Endothelial cell of umbilical vein (primary cell): Measurements from ENCODE around the gene MED27. TPM values are rescaled to one million over a fixed set of nuclear protein-coding genes. Genes with fewer than 3 reads are reported as not detected.

Experiments
- Bru-seq: library from RNA; stranded (reverse); fragments of 400-500 nt; gene quantifications from one replicate; lab custom pipeline; 2021; lab: Mats Ljungman, UMichigan
- BruChase-seq, 2 experiments: library from RNA; stranded (reverse); fragments of 400-500 nt; gene quantifications; one replicate each; lab custom pipeline; 2021; lab: Mats Ljungman, UMichigan
- BruUV-seq: library from RNA; stranded (reverse); fragments of 400-500 nt; replicated peaks from 2 replicates; lab custom pipeline; 2021; lab: Mats Ljungman, UMichigan
- CTCF ChIA-PET: fragments of 300-600, 350-600 bp; sonication (Branson Sonifier 250); formaldehyde crosslinking; loops from one replicate; lab custom pipeline; 2021; ENCODE audit warnings: antibody characterized with exemption, inconsistent platforms; lab: Charles Lee
- POLR2A ChIA-PET: fragments of 300-600, 350-600 bp; sonication (Branson Sonifier 250); formaldehyde crosslinking; loops from one replicate; lab custom pipeline; 2021; ENCODE audit warnings: antibody characterized with exemption, inconsistent platforms; lab: Charles Lee
- DNase-seq: peaks from one replicate; pipeline ENCODE4 v3.0.0-alpha.2; 2011; ENCODE audit warnings: low read depth, low spot score
- FAIRE-seq: peaks from 2 replicates; lab custom pipeline; 2011; peaks lifted over from hg19 to GRCh38; lab: Jason Lieb, UNC
- H2AFZ ChIP-seq: 2 replicates; pipeline ENCODE4 v1.6.0; 2012; ENCODE audit warnings: low read depth, low read length, control low read depth, inconsistent platforms
- H3K27ac ChIP-seq: 2 replicates; pipeline ENCODE4 v1.5.1; 2011; ENCODE audit warnings: low read depth, mild to moderate bottlenecking, control low read depth, low read length, moderate library complexity; ENCODE audit not compliant: insufficient read depth
- H3K27me3 ChIP-seq, 2 experiments: 2 replicates each; pipeline versions ENCODE4 v1.6.0 to v1.6.1; 2011; ENCODE audit warnings: low read length in 2 of 2, mixed read lengths in 1 of 2; ENCODE audit not compliant: control insufficient read depth in 2 of 2, insufficient read depth in 2 of 2
- H3K36me3 ChIP-seq, 2 experiments: 2 replicates in 1 of 2; 3 replicates in 1 of 2; pipeline ENCODE4 v1.5.1; 2011; ENCODE audit warnings: low read length in 2 of 2, mild to moderate bottlenecking in 1 of 2, moderate library complexity in 1 of 2; ENCODE audit not compliant: control insufficient read depth in 2 of 2, insufficient read depth in 2 of 2; ENCODE audit errors: extremely low read depth in 1 of 2
- H3K4me1 ChIP-seq: 3 replicates; pipeline ENCODE4 v1.5.1; 2011; ENCODE audit warnings: mild to moderate bottlenecking, low read length; ENCODE audit not compliant: control insufficient read depth, insufficient read depth; ENCODE audit errors: extremely low read depth
- H3K4me2 ChIP-seq: 2 replicates; pipeline ENCODE4 v1.6.1; 2011; ENCODE audit warnings: low read length, control low read depth, mixed read lengths; ENCODE audit not compliant: insufficient read depth
- H3K4me3 ChIP-seq, 3 experiments: fragments of 200-600 bp in 1 of 3; sonication (generic), shearing (Covaris generic) in 1 of 3; replicated peaks in 1 of 3; 2 replicates each; pipeline ENCODE4 v1.5.1; 2011 to 2016; ENCODE audit warnings: control low read depth in 3 of 3, low read length in 3 of 3, mild to moderate bottlenecking in 2 of 3, inconsistent platforms in 1 of 3, low read depth in 1 of 3, moderate library complexity in 1 of 3; ENCODE audit not compliant: insufficient read depth in 1 of 3
- H3K79me2 ChIP-seq: 2 replicates; pipeline ENCODE4 v1.6.0; 2012; ENCODE audit warnings: low read length, inconsistent platforms; ENCODE audit not compliant: control insufficient read depth, insufficient read depth
- H3K9ac ChIP-seq: replicated peaks from 2 replicates; pipeline ENCODE3; 2011; ENCODE audit warnings: low read length, control low read depth; ENCODE audit not compliant: insufficient read depth; ENCODE audit errors: extremely low read depth
- H3K9me1 ChIP-seq: replicated peaks from 3 replicates; pipeline ENCODE4 v1.6.0; 2011; ENCODE audit warnings: mild to moderate bottlenecking, low read length; ENCODE audit not compliant: control insufficient read depth, insufficient read depth; ENCODE audit errors: extremely low read depth
- H3K9me3 ChIP-seq: replicated peaks from 2 replicates; pipeline ENCODE4 v1.5.1; 2012; ENCODE audit warnings: low read length, inconsistent platforms; ENCODE audit not compliant: control insufficient read depth, insufficient read depth
- H4K20me1 ChIP-seq: replicated peaks from 2 replicates; pipeline ENCODE3; 2011; ENCODE audit warnings: mild to moderate bottlenecking, low read length; ENCODE audit not compliant: control insufficient read depth, insufficient read depth; ENCODE audit errors: extremely low read depth
- EZH2 ChIP-seq: IDR thresholded peaks from 2 replicates; pipeline ENCODE4 v1.6.1; 2012; ENCODE audit warnings: borderline replicate concordance, low read depth, mild to moderate bottlenecking, moderate library complexity, low read length, inconsistent platforms; ENCODE audit not compliant: severe bottlenecking
- FOS ChIP-seq: IDR thresholded peaks from 2 replicates; pipeline ENCODE4 v1.6.1; 2011; ENCODE audit warnings: mild to moderate bottlenecking, low read length, moderate library complexity, borderline replicate concordance; ENCODE audit not compliant: insufficient read depth
- GATA2 ChIP-seq: IDR thresholded peaks from 2 replicates; pipeline ENCODE4 v1.7.0; 2011; ENCODE audit warnings: low read depth, mild to moderate bottlenecking, moderate library complexity, mixed read lengths, low read length; ENCODE audit not compliant: insufficient read length, insufficient read depth
- JUN ChIP-seq: IDR thresholded peaks from 2 replicates; pipeline ENCODE4 v1.6.1; 2011; ENCODE audit warnings: borderline replicate concordance, low read depth; ENCODE audit not compliant: insufficient read length, insufficient read depth
- MYC ChIP-seq: IDR thresholded peaks from one replicate; pipeline ENCODE4 v1.6.1; 2011; ENCODE audit warnings: mild to moderate bottlenecking, low read depth, low read length
- POLR2A ChIP-seq: IDR thresholded peaks from 2 replicates; pipeline ENCODE4 v1.6.1; 2012; ENCODE audit warnings: low read depth, mild to moderate bottlenecking, control low read depth, low read length
- POLR2AphosphoS5 ChIP-seq: IDR thresholded peaks from 2 replicates; pipeline ENCODE4 v1.6.1; 2012; ENCODE audit warnings: low read depth, mild to moderate bottlenecking, control low read depth, low read length, moderate library complexity; ENCODE audit not compliant: insufficient read depth
- dilution Hi-C: fragments of 300-500 bp; cut with MboI; formaldehyde crosslinking; loops from one replicate; pipeline ENCODE4 v1.15.0; 2019; ENCODE audit warnings: low sequenced_read_pairs; ENCODE audit not compliant: extremely low pct_ligation_motif_present
- intact Hi-C: fragments of 100-400 bp; cut with micrococcal nuclease; formaldehyde crosslinking; loops from one replicate; pipeline ENCODE4 v1.10.0; 2022
- long read RNA-seq: library from polyadenylated mRNA; stranded (forward); transcript quantifications from one replicate; pipeline ENCODE4 v2.0.0, GENCODE V29; 2021
- polyA minus RNA-seq, 3 experiments: library from RNA; depleted of rRNA, polyadenylated mRNA; stranded (reverse); fragments of >200 nt; gene quantifications; 1 replicate in 1 of 3; 2 replicates in 2 of 3; pipeline ENCODE4 v1.2.3, GENCODE V29; 2011
- polyA plus RNA-seq, 4 experiments: library from polyadenylated mRNA; depleted of rRNA in 3 of 4; stranded (reverse) in 3 of 4; unstranded in 1 of 4; fragments of >200 nt; gene quantifications; 2 replicates each; pipeline versions ENCODE4 v1.2.1 to v1.2.3, GENCODE V29; 2011 to 2012; ENCODE audit warnings: missing spikeins in 1 of 4
- total RNA-seq: library from RNA; stranded (reverse); gene quantifications from 2 replicates; pipeline ENCODE4 v1.2.3, GENCODE V29; 2021
- TF ChIP-seq, protein P1 (sequence below): IDR thresholded peaks from 2 replicates; pipeline ENCODE4 v1.6.1; 2011; ENCODE audit not compliant: insufficient read depth, insufficient read length
- TF ChIP-seq, protein P2 (sequence below), 2 donors: IDR thresholded peaks; 1 replicate in 1 of 2; 2 replicates in 1 of 2; pipeline ENCODE4 v1.5.1; 2011; ENCODE audit warnings: low read length in 2 of 2, mild to moderate bottlenecking in 2 of 2, moderate library complexity in 2 of 2, control low read depth in 1 of 2, inconsistent platforms in 1 of 2, low read depth in 1 of 2; ENCODE audit not compliant: insufficient read depth in 1 of 2; ENCODE audit errors: extremely low read depth in 1 of 2

MED27 gene
- 27.2 and 27.9 TPM in 2 replicates for total RNA-seq
- polyA plus RNA-seq, result 47.8 and 49.1 TPM in 2 replicates
- 40.4 and 42.7 TPM in 2 replicates for polyA plus RNA-seq (2011; cell fraction: cytosol; rRNA removed)
- 25.0 and 27.3 TPM in 2 replicates for polyA plus RNA-seq (2011; cell fraction: nucleus; rRNA removed)
- 36.2 and 41.0 TPM in 2 replicates for polyA plus RNA-seq (2012)
- polyA minus RNA-seq, result 34.0 and 34.5 TPM in 2 replicates
- 29.6 TPM for polyA minus RNA-seq (2011; cell fraction: cytosol; rRNA and poly(A)+ RNA removed)
- polyA minus RNA-seq (2011; cell fraction: nucleus; rRNA and poly(A)+ RNA removed), result 20.0 and 28.4 TPM in 2 replicates
- percentile 75 among the genes with signal in this experiment for Bru-seq, nascent RNA
- BruChase-seq, experiment 1, labeled RNA remaining after a 6-hour chase, result percentile 57 among the genes with signal in this experiment
- percentile 64 among the genes with signal in this experiment for BruChase-seq, experiment 2, labeled RNA remaining after a 2-hour chase
- long read RNA-seq, transcript MED27-201 (8 exons, 1,431 nt), result major isoform, 47 of 56 reads
- long read RNA-seq, partial matches to known transcripts, result 2 of 56 reads
- long read RNA-seq, other reads (novel, unspliced or antisense), result 5 of 56 reads

GRCh38 chr9:132079391-132080091 lies at the start of gene MED27:
Gene MED27 (minus strand): TSS chr9:132079867. CDS start chr9:132079844, 23 bp downstream.
- H3K4me2 ChIP-seq, result peak within 1 kb of the TSS; percentile 93
- peak; percentile 91 for FAIRE-seq
- H3K4me1 ChIP-seq, result peaks cover 11% of the 10 kb centered on the region
- H3K27ac ChIP-seq, result peak within 1 kb of the TSS; percentile 28
- H3K27me3 ChIP-seq, result no peaks in the 10 kb centered on the region
- no peaks in the 10 kb centered on the region for H3K36me3 ChIP-seq
- POLR2A ChIA-PET, result no interaction called here
- H3K9ac ChIP-seq, result peak within 1 kb of the TSS; percentile 75
- H3K9me1 ChIP-seq, result no peaks in the 10 kb centered on the region
- intact Hi-C loops, result no loop called here
- DNase-seq, result peak; percentile 87
- H3K9me3 ChIP-seq, result no peaks in the 10 kb centered on the region
- TF ChIP-seq, protein P1, sequence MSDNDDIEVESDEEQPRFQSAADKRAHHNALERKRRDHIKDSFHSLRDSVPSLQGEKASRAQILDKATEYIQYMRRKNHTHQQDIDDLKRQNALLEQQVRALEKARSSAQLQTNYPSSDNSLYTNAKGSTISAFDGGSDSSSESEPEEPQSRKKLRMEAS, result no peak
- peak; percentile 53 for TF ChIP-seq POLR2A
- no peak for TF ChIP-seq FOS
- no peak for TF ChIP-seq EZH2
- TF ChIP-seq POLR2AphosphoS5, result peak; percentile 51
- TF ChIP-seq GATA2, result no peak
- no peak for TF ChIP-seq MYC
- TF ChIP-seq JUN, result no peak
- TF ChIP-seq, protein P2, sequence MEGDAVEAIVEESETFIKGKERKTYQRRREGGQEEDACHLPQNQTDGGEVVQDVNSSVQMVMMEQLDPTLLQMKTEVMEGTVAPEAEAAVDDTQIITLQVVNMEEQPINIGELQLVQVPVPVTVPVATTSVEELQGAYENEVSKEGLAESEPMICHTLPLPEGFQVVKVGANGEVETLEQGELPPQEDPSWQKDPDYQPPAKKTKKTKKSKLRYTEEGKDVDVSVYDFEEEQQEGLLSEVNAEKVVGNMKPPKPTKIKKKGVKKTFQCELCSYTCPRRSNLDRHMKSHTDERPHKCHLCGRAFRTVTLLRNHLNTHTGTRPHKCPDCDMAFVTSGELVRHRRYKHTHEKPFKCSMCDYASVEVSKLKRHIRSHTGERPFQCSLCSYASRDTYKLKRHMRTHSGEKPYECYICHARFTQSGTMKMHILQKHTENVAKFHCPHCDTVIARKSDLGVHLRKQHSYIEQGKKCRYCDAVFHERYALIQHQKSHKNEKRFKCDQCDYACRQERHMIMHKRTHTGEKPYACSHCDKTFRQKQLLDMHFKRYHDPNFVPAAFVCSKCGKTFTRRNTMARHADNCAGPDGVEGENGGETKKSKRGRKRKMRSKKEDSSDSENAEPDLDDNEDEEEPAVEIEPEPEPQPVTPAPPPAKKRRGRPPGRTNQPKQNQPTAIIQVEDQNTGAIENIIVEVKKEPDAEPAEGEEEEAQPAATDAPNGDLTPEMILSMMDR (IDR thresholded peaks at IDR 0.05; ENCODE audit: extremely low read depth in 1 of 2, insufficient read depth in 1 of 2, low read depth in 1 of 2, low read length in 2 of 2), result no peak
- H3K79me2 ChIP-seq, result peaks cover 30% of the 10 kb centered on the region
- H4K20me1 ChIP-seq, result no peaks in the 10 kb centered on the region
- peak within 1 kb of the TSS; percentile 84 for H2AFZ ChIP-seq
- dilution Hi-C loops, result no loop called here
- peak within 1 kb of the TSS; percentile 47 to 91 (median 81) for H3K4me3 ChIP-seq
- CTCF ChIA-PET, result interaction anchor here (1.1 kb wide), 1 partner anchor 180 kb away, joined by 3 read pairs; no protein-coding TSS in a partner anchor
- BruUV-seq, result TSS peak; percentile 44
